WTC11 (cell line): Measurements from ENCODE around the gene KCNV2. TPM values are rescaled to one million over a fixed set of nuclear protein-coding genes. Genes with fewer than 3 reads are reported as not detected.

Experiments
- ATAC-seq: fragments of 200-7000 bp; cut with Tn5 transposase; 2 replicates; pipeline ENCODE4 v1.10.0; 2021; ENCODE audit warnings: mild to moderate bottlenecking, moderate library complexity
- CTCF ChIA-PET: fragments of 300-600 bp; sonication (Branson Sonifier 250); formaldehyde crosslinking; loops from one replicate; lab custom pipeline; 2021; ENCODE audit warnings: antibody characterized with exemption; lab: Charles Lee
- POLR2A ChIA-PET: fragments of 350-600 bp; sonication (Branson Sonifier 250); formaldehyde crosslinking; loops from one replicate; lab custom pipeline; 2021; ENCODE audit warnings: antibody characterized with exemption; lab: Charles Lee
- DNase-seq: peaks from one replicate; pipeline ENCODE4 v3.0.0; 2021; ENCODE audit warnings: low spot score
- H3K27ac Mint-ChIP-seq: 2 replicates; pipeline ENCODE4 v1.8.0; 2021; ENCODE audit warnings: mixed read lengths
- H3K27me3 Mint-ChIP-seq: 2 replicates; pipeline ENCODE4 v1.8.0; 2021; ENCODE audit warnings: low read depth, mild to moderate bottlenecking, moderate library complexity, mixed read lengths
- H3K36me3 Mint-ChIP-seq: 2 replicates; pipeline ENCODE4 v1.8.0; 2021; ENCODE audit warnings: mixed read lengths
- H3K4me1 Mint-ChIP-seq: 2 replicates; pipeline ENCODE4 v1.8.0; 2022; ENCODE audit warnings: mixed read lengths
- H3K4me3 Mint-ChIP-seq: 2 replicates; pipeline ENCODE4 v1.8.0; 2021; ENCODE audit warnings: mild to moderate bottlenecking, moderate library complexity, mixed read lengths
- H3K9me3 Mint-ChIP-seq: 2 replicates; pipeline ENCODE4 v1.8.0; 2021; ENCODE audit warnings: mixed read lengths
- E2F5 ChIP-seq: sonication (generic); formaldehyde crosslinking; IDR thresholded peaks from 2 replicates; pipeline ENCODE4 v1.8.1; 2022; ENCODE audit warnings: mild to moderate bottlenecking, moderate library complexity, missing genetic modification reagents
- EMX1 ChIP-seq: fragments of 250-450 bp; sonication (Bioruptor Pico); IDR thresholded peaks from 2 replicates; pipeline ENCODE4 v1.8.0; 2021; ENCODE audit warnings: mild to moderate bottlenecking
- FOXP4 ChIP-seq: sonication (generic); formaldehyde crosslinking; IDR thresholded peaks from 2 replicates; pipeline ENCODE4 v1.8.0; 2022; ENCODE audit warnings: mild to moderate bottlenecking, missing genetic modification reagents
- JAZF1 ChIP-seq: fragments of 250-450 bp; sonication (Bioruptor Pico); IDR thresholded peaks from 2 replicates; pipeline ENCODE4 v1.9.0; 2021; ENCODE audit warnings: moderate library complexity, mild to moderate bottlenecking, inconsistent platforms
- KAT7 ChIP-seq: sonication (generic); formaldehyde crosslinking; IDR thresholded peaks from 2 replicates; pipeline ENCODE4 v1.8.1; 2023; ENCODE audit warnings: missing genetic modification reagents, mild to moderate bottlenecking, borderline replicate concordance
- NFATC4 ChIP-seq: fragments of 250-450 bp; sonication (Bioruptor Pico); IDR thresholded peaks from 2 replicates; pipeline ENCODE4 v1.9.0; 2021; ENCODE audit warnings: mild to moderate bottlenecking
- SP1 ChIP-seq: sonication (generic); formaldehyde crosslinking; conservative IDR thresholded peaks from 2 replicates; pipeline ENCODE4 v1.8.1; 2022; ENCODE audit warnings: missing genetic modification reagents
- ZNF121 ChIP-seq: sonication (generic); formaldehyde crosslinking; IDR thresholded peaks from 2 replicates; pipeline ENCODE4 v1.8.0; 2023; ENCODE audit warnings: missing genetic modification reagents
- ZNF138 ChIP-seq: sonication (generic); formaldehyde crosslinking; conservative IDR thresholded peaks from 2 replicates; pipeline ENCODE4 v1.8.1; 2022; ENCODE audit warnings: mild to moderate bottlenecking, moderate library complexity, missing genetic modification reagents
- ZNF396 ChIP-seq: fragments of 250-450 bp; sonication (Bioruptor Pico); IDR thresholded peaks from 2 replicates; pipeline ENCODE4 v1.8.0; 2021; ENCODE audit warnings: mild to moderate bottlenecking, moderate library complexity, borderline replicate concordance
- total RNA-seq: library from RNA; stranded (reverse); gene quantifications from 3 replicates; pipeline ENCODE4 v1.2.3, GENCODE V29; 2021
- TF ChIP-seq, protein P1 (sequence below): sonication (generic); formaldehyde crosslinking; IDR thresholded peaks from 2 replicates; pipeline ENCODE4 v1.8.1; 2023; ENCODE audit warnings: mild to moderate bottlenecking, missing genetic modification reagents, borderline replicate concordance
- TF ChIP-seq, protein P2 (sequence below): fragments of 250-450 bp; sonication (Bioruptor Pico); IDR thresholded peaks from 2 replicates; pipeline ENCODE4 v2.1.2; 2022; ENCODE audit warnings: mild to moderate bottlenecking, moderate library complexity

Gene KCNV2
- total RNA-seq, 1 experiment from 2014 or later, result not detected

- Mint-ChIP-seq H3K27ac (no peak overlapping the region; the same call in 1 of the 2 replicates), H3K4me3 (no peak overlapping the region), H3K9me3 (peaks cover 4% of the 10 kb centered on the region; the same call in 1 of the 2 replicates), H3K36me3 (no peaks in the 10 kb centered on the region), H3K27me3 (no peaks in the 10 kb centered on the region), H3K4me1 (peaks cover 25% of the 10 kb centered on the region)
- no peak for DNase-seq
- POLR2A ChIA-PET, result no interaction called here
- CTCF ChIA-PET, result interaction anchor here (0.7 kb wide), 1 partner anchor 50 kb away, joined by 3 read pairs; no protein-coding TSS in a partner anchor
- TF ChIP-seq, protein P1, sequence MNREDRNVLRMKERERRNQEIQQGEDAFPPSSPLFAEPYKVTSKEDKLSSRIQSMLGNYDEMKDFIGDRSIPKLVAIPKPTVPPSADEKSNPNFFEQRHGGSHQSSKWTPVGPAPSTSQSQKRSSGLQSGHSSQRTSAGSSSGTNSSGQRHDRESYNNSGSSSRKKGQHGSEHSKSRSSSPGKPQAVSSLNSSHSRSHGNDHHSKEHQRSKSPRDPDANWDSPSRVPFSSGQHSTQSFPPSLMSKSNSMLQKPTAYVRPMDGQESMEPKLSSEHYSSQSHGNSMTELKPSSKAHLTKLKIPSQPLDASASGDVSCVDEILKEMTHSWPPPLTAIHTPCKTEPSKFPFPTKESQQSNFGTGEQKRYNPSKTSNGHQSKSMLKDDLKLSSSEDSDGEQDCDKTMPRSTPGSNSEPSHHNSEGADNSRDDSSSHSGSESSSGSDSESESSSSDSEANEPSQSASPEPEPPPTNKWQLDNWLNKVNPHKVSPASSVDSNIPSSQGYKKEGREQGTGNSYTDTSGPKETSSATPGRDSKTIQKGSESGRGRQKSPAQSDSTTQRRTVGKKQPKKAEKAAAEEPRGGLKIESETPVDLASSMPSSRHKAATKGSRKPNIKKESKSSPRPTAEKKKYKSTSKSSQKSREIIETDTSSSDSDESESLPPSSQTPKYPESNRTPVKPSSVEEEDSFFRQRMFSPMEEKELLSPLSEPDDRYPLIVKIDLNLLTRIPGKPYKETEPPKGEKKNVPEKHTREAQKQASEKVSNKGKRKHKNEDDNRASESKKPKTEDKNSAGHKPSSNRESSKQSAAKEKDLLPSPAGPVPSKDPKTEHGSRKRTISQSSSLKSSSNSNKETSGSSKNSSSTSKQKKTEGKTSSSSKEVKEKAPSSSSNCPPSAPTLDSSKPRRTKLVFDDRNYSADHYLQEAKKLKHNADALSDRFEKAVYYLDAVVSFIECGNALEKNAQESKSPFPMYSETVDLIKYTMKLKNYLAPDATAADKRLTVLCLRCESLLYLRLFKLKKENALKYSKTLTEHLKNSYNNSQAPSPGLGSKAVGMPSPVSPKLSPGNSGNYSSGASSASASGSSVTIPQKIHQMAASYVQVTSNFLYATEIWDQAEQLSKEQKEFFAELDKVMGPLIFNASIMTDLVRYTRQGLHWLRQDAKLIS, result no peak
- TF ChIP-seq ZNF138 (CRISPR knock-in tag), result no peak
- TF ChIP-seq, protein P2, sequence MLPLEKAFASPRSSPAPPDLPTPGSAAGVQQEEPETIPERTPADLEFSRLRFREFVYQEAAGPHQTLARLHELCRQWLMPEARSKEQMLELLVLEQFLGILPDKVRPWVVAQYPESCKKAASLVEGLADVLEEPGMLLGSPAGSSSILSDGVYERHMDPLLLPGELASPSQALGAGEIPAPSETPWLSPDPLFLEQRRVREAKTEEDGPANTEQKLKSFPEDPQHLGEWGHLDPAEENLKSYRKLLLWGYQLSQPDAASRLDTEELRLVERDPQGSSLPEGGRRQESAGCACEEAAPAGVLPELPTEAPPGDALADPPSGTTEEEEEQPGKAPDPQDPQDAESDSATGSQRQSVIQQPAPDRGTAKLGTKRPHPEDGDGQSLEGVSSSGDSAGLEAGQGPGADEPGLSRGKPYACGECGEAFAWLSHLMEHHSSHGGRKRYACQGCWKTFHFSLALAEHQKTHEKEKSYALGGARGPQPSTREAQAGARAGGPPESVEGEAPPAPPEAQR (CRISPR knock-in tag), result no peak
- TF ChIP-seq SP1 (CRISPR knock-in tag), result no peak
- TF ChIP-seq FOXP4, result no peak
- TF ChIP-seq KAT7 (CRISPR knock-in tag), result no peak
- TF ChIP-seq ZNF396 (CRISPR knock-in tag), result no peak
- ATAC-seq, result no peak
Measured at GRCh38 chr9:2677915-2678889, 39.1 kb upstream of the KCNV2 start.

- Mint-ChIP-seq H3K4me3 (no peak overlapping the region), H3K4me1 (peaks cover 25% of the 10 kb centered on the region), H3K9me3 (peaks cover 4% of the 10 kb centered on the region; the same call in 1 of the 2 replicates), H3K27ac (no peak overlapping the region), H3K27me3 (no peaks in the 10 kb centered on the region), H3K36me3 (no peaks in the 10 kb centered on the region)
- ChIA-PET POLR2A (no interaction called here), CTCF (interaction anchor here (0.7 kb wide), 1 partner anchor 49 kb away, joined by 3 read pairs; no protein-coding TSS in a partner anchor)
- no peak for ATAC-seq
- no peak for DNase-seq
- TF ChIP-seq EMX1 (CRISPR knock-in tag) (no peak), ZNF396 (CRISPR knock-in tag) (no peak), FOXP4 (no peak), E2F5 (CRISPR knock-in tag) (no peak), NFATC4 (CRISPR knock-in tag) (no peak), ZNF121 (CRISPR knock-in tag) (no peak), JAZF1 (CRISPR knock-in tag) (no peak)
- TF ChIP-seq, protein P1, result no peak
- TF ChIP-seq, protein P2 (CRISPR knock-in tag), result no peak
Measured at GRCh38 chr9:2679011-2679410, 38.3 kb upstream of the KCNV2 start.
